Loucy (cell line): ENCODE results near the gene ART5.

Source experiments
- CTCF ChIP-seq: fragments of 200-600 bp; sonication (generic); conservative IDR thresholded peaks from 2 replicates; pipeline ENCODE4 v1.5.1; 2014; ENCODE audit warnings: mild to moderate bottlenecking, antibody characterized with exemption, low read length
- EZH2phosphoT487 ChIP-seq: fragments of 200-600 bp; IDR thresholded peaks from 2 replicates; pipeline ENCODE4 v1.6.1; 2018; ENCODE audit warnings: antibody characterized with exemption, mild to moderate bottlenecking, moderate library complexity, borderline replicate concordance

DNA sequence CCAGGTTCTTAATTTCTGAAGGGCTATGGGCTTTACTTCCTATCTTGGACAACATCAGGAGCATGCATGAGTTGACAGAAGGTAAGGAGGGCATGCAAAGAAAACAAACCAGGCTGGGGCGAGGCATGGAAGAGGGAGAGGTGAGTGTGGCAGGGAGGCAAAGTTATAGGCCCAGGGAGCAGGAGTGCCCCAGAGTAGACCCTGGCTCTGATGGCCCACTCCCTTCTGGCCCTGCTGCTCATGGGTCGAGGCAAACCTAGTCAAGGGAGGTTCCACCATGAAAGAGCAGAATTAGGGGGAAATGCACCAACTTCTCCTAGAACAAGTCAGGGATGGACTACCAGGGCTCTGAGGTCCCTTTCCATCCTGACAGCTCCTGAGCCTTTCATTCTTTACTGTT, 19.2 kb upstream of the ART5 start:
- no peak for TF ChIP-seq CTCF
- TF ChIP-seq EZH2phosphoT487 = no peak
